Measurements from ENCODE around the gene ACTA1. TPM values are rescaled to one million over a fixed set of nuclear protein-coding genes. Genes with fewer than 3 reads are reported as not detected.

ACTA1 gene
- polyA plus RNA-seq, 1 donor (not counting 4 experiments of a cell fraction or from before 2014, with no cell fraction given) = 0.05 TPM

DNA sequence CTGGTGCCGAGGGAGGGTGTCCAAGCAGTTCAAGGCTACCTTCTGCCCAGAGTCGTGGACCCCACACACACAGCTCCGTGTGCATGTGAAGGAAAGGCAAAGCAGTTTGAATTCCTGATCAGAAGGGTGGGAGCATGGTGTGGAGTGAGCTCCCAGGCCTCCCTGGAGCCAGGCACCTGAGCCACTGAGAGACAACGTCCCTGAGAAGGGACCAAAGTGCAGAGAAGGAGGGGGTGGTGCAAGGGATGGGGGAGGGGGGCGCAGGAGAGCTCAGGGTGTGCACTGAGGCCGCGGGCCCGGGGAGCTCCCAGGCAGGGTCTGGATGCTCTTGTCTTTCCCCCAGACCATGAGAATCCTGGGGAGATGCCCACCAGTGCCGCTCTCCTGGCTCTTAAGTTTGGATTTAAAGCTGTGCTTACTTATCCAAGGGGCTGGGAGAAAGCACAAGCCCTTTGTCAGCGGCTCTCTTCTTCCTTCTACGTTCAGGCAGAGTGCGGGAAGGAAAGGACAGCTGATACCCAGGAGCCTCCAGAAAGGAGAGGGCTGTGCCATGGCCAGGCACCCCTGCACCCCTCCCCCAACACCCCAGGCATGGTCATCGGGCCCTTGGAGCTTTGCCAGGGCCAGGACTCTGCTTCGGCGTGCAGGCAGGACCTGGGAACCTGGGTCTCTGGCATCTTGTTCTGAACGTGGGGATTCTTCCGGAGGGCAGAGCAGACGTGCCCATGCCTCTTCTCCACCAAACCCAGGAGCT is 24.1 kb downstream of the ACTA1 start:
- H4K20me1 ChIP-seq (ENCODE audit: control insufficient read depth, extremely low read depth, insufficient read depth, low read length) = no peaks in the 10 kb centered on the region
- no peak overlapping the region for H3K9ac ChIP-seq (ENCODE audit: control insufficient read depth, extremely low read depth, insufficient read depth, low read length)
- H3K9me1 ChIP-seq (ENCODE audit: control insufficient read depth, extremely low read depth, insufficient read depth, low read length) = no peaks in the 10 kb centered on the region
- H3K36me3 ChIP-seq (ENCODE audit: control insufficient read depth in 2 of 2, extremely low read depth in 1 of 2, insufficient read depth in 2 of 2, low read length in 2 of 2) = no peaks in the 10 kb centered on the region
- H3K4me2 ChIP-seq (ENCODE audit: control insufficient read depth, extremely low read depth, insufficient read depth, low read depth, low read length) = peak overlapping the region; percentile 53
- FAIRE-seq = no peak
- no peak overlapping the region for H3K4me3 ChIP-seq (ENCODE audit: control insufficient read depth in 2 of 3, extremely low read depth in 1 of 3, insufficient read depth in 2 of 3, low read depth in 1 of 3, low read length in 3 of 3)
- no peak overlapping the region for H3K27ac ChIP-seq (ENCODE audit: control insufficient read depth, insufficient read depth, low read length)
- no peaks in the 10 kb centered on the region for H3K9me3 ChIP-seq (ENCODE audit: control insufficient read depth, low read depth, low read length)
- H3K4me1 ChIP-seq (ENCODE audit: control insufficient read depth, extremely low read depth, insufficient read depth, low read length) = peaks cover 23% of the 10 kb centered on the region
- peaks cover 24% of the 10 kb centered on the region for H3K27me3 ChIP-seq (ENCODE audit: control insufficient read depth, extremely low read depth, insufficient read depth, low read length)
- no peak overlapping the region for H2AFZ ChIP-seq (ENCODE audit: control insufficient read depth, low read length)
- DNase-seq (ENCODE audit: low read depth, low spot score) = no peak
- H3K79me2 ChIP-seq (ENCODE audit: control insufficient read depth, insufficient read depth, low read length) = no peaks in the 10 kb centered on the region
- dilution Hi-C loops (cut with MboI; ENCODE audit: extremely low pct_ligation_motif_present, low sequenced_read_pairs) = no loop called here
- no peak for TF ChIP-seq EZH2 (IDR thresholded peaks at IDR 0.05; ENCODE audit: low read length)
- TF ChIP-seq, protein P1, sequence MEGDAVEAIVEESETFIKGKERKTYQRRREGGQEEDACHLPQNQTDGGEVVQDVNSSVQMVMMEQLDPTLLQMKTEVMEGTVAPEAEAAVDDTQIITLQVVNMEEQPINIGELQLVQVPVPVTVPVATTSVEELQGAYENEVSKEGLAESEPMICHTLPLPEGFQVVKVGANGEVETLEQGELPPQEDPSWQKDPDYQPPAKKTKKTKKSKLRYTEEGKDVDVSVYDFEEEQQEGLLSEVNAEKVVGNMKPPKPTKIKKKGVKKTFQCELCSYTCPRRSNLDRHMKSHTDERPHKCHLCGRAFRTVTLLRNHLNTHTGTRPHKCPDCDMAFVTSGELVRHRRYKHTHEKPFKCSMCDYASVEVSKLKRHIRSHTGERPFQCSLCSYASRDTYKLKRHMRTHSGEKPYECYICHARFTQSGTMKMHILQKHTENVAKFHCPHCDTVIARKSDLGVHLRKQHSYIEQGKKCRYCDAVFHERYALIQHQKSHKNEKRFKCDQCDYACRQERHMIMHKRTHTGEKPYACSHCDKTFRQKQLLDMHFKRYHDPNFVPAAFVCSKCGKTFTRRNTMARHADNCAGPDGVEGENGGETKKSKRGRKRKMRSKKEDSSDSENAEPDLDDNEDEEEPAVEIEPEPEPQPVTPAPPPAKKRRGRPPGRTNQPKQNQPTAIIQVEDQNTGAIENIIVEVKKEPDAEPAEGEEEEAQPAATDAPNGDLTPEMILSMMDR (optimal IDR thresholded peaks at IDR 0.05 in 1 of 3, IDR thresholded peaks at IDR 0.05 in 1 of 3, conservative IDR thresholded peaks at IDR 0.05 in 1 of 3; ENCODE audit: extremely low read depth in 1 of 3, insufficient read depth in 2 of 3, low read length in 3 of 3) = no peak

DNA sequence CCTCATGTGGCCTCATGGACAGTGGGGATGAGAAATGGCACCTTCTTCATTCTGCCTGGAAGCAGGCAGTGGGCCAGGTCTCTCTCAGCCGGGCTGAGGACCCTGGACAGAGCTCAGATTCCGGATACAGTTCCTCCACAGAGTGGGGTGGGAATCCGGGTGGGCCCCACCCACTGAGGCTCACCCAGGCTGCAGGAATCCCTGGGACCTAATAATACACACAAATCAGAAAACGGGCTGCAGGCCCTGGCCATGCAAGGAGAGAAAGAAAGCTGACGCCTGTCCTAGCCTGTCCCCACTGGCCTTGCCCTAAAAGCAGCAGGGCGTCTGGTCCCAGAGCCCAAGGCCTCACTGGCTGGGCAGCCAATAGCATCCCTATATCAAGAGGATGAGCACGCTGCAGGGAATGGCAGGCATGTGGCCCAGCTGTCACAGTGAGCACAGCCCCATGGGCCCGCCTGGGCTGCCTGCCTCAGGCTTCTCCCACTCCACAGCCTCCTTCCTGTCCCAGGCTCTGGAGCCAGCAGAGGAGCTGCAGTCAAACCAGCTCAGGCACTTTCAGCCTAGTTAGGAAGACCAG is 25.3 kb downstream of the ACTA1 start:
- no peaks in the 10 kb centered on the region for H3K9me3 ChIP-seq (ENCODE audit: control insufficient read depth, low read depth, low read length)
- H3K9ac ChIP-seq (ENCODE audit: control insufficient read depth, extremely low read depth, insufficient read depth, low read length) = no peak overlapping the region
- no peak for FAIRE-seq
- dilution Hi-C loops (cut with MboI; ENCODE audit: extremely low pct_ligation_motif_present, low sequenced_read_pairs) = no loop called here
- peak overlapping the region; percentile 22 for H3K4me2 ChIP-seq (ENCODE audit: control insufficient read depth, extremely low read depth, insufficient read depth, low read depth, low read length)
- peaks cover 24% of the 10 kb centered on the region for H3K27me3 ChIP-seq (ENCODE audit: control insufficient read depth, extremely low read depth, insufficient read depth, low read length)
- H3K36me3 ChIP-seq (ENCODE audit: control insufficient read depth in 2 of 2, extremely low read depth in 1 of 2, insufficient read depth in 2 of 2, low read length in 2 of 2) = no peaks in the 10 kb centered on the region
- H3K27ac ChIP-seq (ENCODE audit: control insufficient read depth, insufficient read depth, low read length) = no peak overlapping the region
- TF ChIP-seq EZH2 (IDR thresholded peaks at IDR 0.05; ENCODE audit: low read length) = no peak
- TF ChIP-seq, protein P1 (optimal IDR thresholded peaks at IDR 0.05 in 1 of 3, IDR thresholded peaks at IDR 0.05 in 1 of 3, conservative IDR thresholded peaks at IDR 0.05 in 1 of 3; ENCODE audit: extremely low read depth in 1 of 3, insufficient read depth in 2 of 3, low read length in 3 of 3) = no peak
- no peak overlapping the region for H3K4me3 ChIP-seq (ENCODE audit: control insufficient read depth in 2 of 3, extremely low read depth in 1 of 3, insufficient read depth in 2 of 3, low read depth in 1 of 3, low read length in 3 of 3)
- H2AFZ ChIP-seq (ENCODE audit: control insufficient read depth, low read length) = no peak overlapping the region
- H3K79me2 ChIP-seq (ENCODE audit: control insufficient read depth, insufficient read depth, low read length) = no peaks in the 10 kb centered on the region
- peaks cover 23% of the 10 kb centered on the region for H3K4me1 ChIP-seq (ENCODE audit: control insufficient read depth, extremely low read depth, insufficient read depth, low read length)
- no peak for DNase-seq (ENCODE audit: low read depth, low spot score)
- no peaks in the 10 kb centered on the region for H4K20me1 ChIP-seq (ENCODE audit: control insufficient read depth, extremely low read depth, insufficient read depth, low read length)
- H3K9me1 ChIP-seq (ENCODE audit: control insufficient read depth, extremely low read depth, insufficient read depth, low read length) = no peaks in the 10 kb centered on the region
